HG03064 (cell line): Measurements from ENCODE around the gene DYRK4.
"Not testable (repeated sequence)": the region's sequence is repeated elsewhere in the genome, so short reads cannot be mapped to it uniquely, and the experiment has no call there.

Source experiments
- ATAC-seq: cut with Tn5 transposase; IDR thresholded peaks from one replicate; pipeline ENCODE4 v1.9.1; 2021; ENCODE audit warnings: low read depth; ENCODE audit not compliant: unreplicated experiment

The DYRK4 gene, protein sequence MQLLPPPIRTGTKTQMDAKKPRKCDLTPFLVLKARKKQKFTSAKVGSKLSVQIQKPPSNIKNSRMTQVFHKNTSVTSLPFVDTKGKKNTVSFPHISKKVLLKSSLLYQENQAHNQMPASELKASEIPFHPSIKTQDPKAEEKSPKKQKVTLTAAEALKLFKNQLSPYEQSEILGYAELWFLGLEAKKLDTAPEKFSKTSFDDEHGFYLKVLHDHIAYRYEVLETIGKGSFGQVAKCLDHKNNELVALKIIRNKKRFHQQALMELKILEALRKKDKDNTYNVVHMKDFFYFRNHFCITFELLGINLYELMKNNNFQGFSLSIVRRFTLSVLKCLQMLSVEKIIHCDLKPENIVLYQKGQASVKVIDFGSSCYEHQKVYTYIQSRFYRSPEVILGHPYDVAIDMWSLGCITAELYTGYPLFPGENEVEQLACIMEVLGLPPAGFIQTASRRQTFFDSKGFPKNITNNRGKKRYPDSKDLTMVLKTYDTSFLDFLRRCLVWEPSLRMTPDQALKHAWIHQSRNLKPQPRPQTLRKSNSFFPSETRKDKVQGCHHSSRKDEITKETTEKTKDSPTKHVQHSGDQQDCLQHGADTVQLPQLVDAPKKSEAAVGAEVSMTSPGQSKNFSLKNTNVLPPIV

DNA sequence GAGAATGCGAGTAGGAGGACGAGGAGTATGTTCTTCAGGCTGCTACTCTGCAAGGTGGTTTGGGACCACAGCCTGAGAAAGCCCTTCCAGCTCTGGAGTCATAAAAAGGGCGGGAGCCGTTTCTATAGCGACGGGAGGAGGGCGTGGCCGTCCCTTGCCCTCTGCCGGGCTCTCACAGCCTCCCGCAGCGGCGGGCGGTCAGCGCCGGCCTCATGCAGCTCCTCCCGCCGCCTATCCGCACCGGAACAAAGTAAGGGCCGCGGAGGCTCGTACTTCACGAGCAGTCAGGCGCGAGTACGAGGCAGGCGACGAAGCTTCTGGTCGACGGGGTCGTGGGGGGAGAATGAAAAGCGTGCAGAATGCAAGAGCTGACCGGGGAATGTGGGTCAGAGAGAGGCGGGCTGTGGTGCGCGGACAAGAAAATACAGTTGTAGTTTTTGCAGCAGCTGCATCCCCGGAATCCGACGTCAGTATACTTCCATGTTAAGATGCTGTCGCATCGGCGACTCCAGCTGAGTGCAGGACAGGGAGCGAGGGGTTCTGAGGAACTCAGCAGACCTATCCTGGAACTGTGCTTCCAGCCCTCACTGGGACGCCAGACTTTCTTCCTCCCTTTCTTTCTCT is at the start of gene DYRK4:
TSS of gene DYRK4 (plus strand) at position 175 of the 624 bp plus-strand sequence. CDS start at position 213, 38 bp downstream.
- ATAC-seq: no peak

DNA sequence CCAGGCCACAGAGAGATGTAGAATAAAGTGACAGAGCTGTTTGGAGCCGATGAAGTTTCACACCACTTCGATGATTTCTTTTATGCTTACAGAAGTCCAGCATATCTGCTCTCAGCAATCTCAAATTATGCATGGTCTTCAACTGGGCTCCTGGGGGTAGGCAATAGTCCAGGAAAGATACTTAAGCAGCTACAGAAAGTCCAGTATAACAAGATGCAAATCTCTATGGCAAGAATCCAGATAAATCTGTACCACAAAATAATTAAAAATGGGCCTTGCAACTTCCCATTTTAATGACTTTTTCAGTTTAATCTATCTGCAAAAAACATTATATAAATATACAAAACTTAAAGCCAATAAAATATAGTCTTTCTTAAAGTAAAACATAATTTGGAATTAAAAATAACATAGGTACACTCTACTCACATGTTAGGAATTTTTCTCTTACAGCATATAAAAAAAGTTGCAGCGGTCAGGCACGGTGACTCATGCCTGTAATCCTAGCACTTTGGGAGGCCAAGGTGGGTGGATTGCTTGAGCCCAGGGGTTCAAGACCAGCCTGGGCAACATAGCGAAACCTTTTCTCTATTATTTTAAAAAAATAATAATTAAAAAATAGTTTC is 43.8 kb upstream of the DYRK4 start:
- ATAC-seq: no peak

DNA sequence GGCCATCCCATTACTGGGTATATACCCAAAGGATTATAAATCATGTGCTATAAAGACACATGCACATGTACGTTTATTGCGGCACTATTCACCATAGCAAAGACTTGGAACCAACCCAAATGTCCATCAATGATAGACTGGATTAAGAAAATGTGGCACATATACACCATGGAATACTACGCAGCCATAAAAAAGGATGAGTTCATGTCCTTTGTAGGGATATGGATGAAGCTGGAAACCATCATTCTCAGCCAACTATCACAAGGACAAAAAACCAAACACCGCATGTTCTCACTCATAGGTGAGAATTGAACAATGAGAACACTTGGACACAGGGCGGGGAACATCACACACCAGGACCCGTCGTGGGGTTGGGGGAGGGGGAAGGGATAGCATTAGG is 38.6 kb upstream of the DYRK4 start:
- ATAC-seq: not testable (repeated sequence)

DNA sequence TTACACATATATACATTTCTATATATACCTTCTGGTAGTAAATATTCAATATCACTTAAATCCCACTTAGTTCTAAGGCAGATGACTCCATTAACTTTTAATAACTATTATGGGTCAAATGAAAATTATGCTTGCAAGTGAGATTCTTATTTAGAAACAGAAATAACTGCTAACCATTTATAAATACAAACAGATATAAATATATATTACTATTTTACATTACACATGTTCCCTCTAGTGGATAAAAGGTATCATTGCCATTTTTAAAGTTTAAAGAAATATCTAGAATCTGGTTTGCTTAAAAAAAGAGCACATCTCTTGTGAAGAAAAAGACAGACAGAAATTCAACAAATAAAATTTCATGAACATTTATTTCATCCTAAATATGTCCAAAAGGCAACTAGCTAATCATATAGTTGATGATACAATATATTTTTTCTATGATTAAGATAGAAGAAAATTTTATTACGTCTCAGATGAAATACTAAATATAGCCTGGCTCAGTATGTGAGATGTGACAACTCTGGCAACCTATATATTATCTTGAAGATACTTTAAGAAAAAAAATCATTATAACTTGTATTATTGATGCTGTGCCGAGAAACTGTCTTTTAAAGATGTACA is 35.0 kb upstream of the DYRK4 start:
- no peak for ATAC-seq

DNA sequence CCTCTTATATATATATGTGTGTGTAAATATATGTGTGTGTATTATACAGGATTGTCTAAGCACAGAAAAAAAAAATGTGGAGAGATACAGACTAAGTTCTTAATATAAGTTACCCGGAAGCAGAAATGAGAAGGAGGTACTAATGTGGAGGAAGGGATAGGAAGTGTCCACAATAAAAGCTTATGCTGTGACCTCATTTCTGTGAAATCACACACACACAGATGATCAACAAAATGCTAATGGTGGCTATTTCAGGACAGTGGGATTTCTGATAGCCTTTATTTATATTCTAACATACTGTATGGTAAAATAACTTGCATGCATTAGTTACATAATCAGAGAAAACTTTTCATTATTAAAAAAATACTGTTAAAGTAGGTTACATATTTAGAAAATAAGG is 31.8 kb upstream of the DYRK4 start:
- ATAC-seq: no peak

DNA sequence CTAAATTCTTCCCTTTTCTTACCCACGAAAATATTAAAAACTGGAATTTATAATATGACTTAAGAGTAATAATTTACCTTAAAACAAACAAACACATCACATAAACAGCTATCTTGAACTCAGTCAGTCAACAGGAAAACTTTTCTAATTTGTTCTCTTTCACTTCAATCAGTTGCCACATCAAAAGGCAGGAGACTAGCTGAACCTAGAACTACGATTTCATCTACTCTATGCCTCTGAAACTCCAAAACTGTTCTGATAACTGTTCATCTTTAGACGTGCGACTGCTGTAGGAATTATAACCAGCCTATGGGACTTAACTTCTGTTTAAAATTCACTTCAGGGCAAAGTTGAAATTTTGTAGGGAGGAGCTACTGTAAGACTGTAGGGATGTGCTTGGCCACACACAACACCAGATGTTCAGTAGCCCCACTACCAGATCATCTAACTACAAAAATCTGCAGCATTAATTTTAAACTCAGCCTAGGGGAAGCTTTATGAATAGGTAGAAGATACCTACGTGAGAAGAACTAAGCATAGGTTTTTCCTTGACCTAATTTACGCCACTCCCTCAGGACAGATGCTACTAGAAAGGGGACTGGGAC is 30.9 kb upstream of the DYRK4 start:
- no peak for ATAC-seq

DNA sequence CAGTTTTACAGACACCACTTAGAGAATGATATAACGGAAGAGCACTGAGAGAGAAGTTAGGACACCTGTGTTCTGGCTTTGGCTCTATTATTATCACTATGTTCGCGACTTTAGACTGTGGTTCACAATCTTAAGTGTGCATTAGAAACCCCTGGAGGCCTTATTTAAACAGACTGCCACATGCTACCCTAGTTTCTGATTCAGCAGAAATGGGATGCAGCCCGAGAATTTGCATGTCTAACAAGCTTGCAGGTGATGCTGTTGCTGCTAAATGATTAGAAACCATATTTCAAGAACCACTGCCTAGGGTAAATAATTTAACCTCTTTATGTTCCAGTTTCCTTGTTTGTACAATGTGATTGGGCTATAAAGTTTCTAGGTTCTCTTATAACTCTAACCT is 26.9 kb upstream of the DYRK4 start:
- ATAC-seq: no peak

DNA sequence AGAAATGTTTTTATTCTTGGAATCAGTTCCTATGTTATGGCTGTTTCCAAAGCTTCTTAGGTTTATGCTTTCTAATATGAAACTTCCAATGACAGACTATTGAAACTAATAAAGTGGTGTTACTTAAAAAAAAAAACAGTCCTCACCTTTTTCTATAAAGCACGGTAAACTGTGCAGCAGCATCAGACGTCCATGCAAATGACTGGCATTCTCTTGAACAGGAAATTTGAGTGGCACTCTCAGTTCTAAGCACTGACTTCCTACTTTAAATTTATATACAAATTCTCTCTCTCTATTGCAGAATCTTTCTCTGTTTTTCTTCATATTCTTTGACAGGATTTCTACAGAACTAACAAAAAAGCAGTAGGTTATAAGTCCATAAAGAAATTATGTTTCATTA is 26.1 kb upstream of the DYRK4 start:
- ATAC-seq: no peak

DNA sequence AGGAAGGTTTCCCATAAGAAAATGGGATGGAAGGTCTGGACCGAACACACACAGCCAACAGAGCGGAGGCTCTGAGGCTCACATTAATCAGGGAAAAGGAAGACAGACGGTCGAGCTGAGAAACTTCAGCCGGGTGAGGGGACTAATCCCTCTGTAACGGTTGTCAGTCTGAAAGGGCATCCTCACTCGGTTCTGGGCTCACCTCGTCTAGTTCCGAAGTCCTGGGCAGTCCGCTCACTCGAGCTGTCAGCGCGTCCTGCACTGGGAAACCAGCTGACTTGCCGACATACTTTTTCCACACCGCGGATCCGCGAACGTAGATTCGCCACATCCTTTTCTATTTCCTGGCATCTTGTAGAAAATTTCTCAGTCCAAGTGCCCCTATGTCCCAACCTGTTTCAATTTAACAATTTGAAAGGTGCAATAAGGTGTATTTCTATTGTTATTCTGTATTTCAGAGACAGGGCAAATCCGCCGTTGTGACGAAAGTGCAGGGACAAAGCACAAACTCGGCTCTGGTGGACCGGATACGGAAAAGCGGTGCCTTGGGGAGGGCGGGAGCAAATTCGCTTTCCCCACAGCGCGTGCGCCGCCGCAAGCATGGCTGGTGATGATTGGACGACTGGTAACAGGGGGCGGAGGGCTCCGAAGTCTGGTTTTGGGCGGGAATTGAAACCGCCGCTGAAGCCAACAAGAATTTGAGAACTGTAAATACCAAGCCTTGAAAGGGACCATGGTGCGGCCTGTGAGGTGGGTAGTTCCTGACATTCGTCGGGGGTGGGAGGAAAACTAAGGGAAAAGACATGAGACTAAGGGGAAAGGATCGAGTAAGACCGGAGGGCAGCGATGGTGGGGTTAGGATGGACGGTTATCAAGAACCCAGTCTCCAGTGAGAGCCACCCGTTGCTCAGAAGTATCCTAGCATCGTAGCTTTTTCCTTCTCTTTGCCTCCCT is 23.5 kb upstream of the DYRK4 start, which contains the start of gene RAD51AP1:
TSS of gene RAD51AP1 (plus strand) at position 684 of the 954 bp plus-strand sequence. CDS start at position 734, 50 bp downstream.
- ATAC-seq: peak; percentile 80

DNA sequence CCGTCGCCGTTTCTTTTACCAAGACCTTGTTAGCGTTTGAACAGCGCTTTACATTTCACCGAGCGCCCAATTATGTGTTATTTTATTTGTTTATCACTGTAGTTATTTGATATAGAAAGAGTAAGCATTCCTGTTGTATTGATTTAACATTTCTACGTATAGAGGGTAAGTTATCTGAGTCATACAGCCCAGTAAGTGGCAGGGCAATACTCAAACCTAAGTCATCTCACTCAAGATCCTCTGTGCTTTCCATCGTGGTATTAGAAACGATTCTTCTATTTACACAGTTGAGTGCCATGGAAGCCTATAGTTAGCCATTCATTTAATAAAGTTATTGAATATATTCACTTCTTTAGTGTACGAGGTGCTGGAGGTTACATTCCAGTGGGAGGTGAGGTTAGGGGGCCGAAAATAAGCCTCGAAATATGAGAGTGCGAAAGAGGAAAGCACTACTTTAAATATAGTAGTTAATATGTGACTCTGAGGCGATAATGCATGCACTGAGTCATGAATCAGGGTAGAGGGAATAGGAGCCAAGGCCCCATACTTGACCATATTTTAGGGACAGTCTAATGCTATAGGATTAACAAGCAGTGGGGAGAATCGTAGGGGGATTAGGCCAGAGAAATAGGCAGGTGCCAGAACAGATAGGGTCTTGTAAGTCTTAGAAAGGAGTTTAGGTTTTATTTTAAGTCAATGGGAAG is 22.7 kb upstream of the DYRK4 start:
- no peak for ATAC-seq

DNA sequence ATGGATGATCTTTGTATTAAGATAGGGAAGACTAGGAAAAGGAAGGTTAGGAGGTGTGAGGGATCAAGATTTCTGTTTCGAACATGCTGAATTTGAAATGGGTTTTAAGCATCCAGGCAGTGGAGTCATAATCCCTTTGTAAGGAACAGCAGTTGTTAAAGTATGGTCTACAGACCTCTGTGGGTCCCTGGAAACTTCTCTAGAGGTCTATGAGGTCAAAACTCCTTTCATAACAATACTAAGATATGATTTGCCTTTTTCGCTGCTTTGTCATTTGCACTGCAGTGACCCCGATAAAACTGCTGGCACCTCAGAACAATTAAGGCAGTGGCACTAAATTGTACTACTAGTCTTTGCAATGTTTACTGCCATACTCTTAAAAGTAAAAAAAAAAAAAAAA is 21.8 kb upstream of the DYRK4 start:
- ATAC-seq: no peak

DNA sequence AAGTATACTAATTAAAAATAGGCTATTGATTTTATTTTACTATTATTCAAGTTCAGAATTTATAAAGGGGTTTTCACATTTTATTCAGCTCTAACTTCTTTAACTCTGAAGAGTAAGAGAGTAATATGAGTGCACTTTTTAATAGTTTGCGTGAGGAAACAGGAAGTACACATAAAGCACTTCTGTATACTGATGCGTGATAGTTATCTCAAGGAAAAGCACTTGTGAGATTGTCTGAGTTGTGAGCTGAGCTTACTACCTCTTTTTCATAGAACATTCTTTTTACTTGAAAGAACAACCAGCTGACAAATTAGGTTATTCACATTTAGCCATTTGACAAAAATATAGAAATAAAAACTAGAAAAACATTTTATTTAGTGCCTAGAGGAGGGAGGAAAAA is 21.4 kb upstream of the DYRK4 start:
- no peak for ATAC-seq

DNA sequence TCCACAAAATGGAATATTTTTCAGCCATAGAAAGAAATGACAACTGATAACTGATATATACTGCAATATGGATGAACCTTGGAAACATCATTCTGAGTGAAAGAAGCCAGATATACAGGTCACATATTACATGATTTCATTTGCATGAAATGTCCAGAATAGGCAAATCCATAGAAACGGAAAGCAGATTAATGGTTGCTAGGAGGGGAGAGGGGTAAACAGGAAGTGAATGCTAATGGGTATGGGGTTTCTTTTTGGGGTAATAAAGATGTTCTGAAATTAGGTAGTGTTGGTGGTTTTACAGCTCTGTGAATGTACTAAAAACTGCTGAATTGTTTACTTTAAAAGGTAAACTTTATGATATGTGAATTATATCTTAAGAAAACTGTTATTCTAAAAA is 16.8 kb upstream of the DYRK4 start:
- no peak for ATAC-seq

DNA sequence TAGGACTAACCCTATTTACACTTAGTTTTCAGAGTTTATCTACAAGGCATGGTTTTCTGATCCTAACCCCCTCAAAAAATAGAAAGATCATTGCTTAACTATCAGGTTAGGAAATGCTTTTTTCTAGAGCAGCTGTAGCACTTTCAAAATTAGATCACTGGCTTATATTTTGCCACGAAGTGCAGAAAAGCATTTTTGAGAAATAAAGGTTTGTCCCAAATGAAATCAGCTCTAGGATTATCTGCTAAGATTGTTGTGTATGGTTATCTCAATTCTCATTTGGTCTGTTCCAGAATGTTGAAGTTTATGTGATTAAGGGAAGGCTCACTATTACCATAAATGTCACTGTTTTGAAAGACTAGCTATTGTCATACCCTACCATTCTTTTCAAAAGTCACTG is 9.8 kb upstream of the DYRK4 start:
- no peak for ATAC-seq

DNA sequence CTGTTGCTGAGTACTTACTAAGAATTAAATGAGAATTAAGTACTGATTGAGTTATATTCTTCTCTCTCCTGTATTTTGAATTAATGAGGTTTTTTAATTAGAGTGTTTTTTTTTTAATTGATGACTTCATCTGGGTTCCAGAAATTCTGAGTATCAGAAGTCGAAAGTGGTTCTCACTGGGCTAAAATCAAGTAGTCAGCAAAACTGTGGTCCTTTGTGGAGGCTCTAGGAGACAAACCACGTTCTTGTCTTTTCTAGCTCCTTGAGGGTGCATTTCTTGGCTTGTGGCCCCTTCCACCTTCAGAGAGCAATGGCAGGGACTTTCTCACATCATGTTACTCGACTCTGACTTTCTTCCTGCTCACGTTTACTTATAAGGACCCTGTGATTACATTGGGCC is 8.1 kb upstream of the DYRK4 start:
- ATAC-seq: no peak

DNA sequence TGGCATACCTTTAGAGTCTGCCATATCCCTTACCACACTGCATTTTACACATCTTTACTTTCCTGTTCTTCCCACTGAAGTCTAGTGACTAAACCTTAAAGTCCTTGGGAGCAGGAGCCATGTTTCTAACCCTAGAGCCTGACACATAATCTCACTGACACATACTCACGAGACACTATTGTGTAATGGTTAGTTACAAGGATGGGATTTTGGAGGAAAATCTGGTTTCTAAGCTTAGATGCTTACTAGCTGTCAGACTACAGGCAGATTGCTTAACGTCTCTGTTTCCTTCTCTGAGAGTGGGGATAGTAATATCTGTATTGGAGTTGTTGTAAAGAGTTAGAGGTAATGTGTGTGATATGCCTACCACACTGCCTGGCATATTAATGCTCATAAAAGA is 6.2 kb upstream of the DYRK4 start:
- no peak for ATAC-seq

DNA sequence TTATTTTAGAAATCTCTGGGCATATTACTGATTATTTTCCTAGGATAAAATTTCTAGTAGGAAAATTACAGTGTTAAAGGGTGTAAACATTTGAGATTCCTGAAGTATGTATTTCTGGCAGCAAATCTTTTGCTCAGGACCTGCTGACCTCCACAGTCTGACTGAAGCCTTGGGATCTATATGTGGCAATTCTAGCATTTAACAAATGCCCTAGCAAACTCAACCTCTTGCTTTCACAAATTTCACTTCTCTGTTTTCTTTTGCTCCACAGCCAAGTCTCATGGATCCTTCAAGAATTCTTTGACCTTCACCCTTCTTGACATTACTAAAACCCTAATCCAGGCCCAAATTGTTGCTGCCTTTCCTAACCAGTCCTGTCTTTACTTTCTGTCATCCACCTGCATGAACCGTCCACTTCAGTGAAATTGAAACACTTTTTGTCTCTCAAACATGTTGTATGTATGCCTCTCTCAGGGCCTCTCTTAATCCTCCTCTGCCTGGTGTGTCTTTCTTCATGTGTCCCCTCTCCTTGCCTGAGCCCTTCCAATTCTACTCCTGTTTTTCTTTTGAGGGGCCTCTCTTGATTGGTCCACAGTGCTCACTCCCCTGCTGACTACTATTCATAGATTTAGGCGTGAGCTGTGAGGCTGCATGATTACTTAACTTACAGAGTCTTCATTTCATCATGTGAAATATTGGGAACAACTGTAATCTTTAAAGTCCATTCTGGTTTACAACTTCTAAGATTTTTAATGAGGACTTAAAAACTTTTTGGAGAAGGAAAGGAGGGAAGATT is 5.1 kb upstream of the DYRK4 start:
- no peak for ATAC-seq

DNA sequence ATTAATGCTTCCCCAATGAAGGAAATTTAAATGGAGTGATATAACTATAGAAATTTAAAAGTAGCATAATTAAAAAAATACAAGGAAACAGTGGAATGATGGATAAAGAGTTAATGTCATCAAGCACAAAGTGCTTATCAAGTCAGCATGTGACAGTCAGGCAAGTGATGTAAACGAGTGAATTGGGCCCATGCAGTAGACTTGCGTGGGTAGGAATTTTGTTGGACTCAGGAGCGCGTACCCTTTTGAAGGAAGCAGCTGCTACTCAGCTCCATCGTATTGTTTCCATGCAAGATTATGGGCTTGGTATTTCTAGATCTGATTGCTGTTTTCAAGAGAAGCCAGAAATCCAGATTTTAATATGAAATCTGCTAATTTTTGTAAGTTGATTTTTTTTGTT is 4.4 kb upstream of the DYRK4 start:
- ATAC-seq: no peak
